8988T (cell line): ENCODE results near the gene ANKRD18B.
"Not testable (repeated sequence)": the region's sequence is repeated elsewhere in the genome, so short reads cannot be mapped to it uniquely, and the experiment has no call there.

Experiments used
- DNase-seq: peaks from one replicate; pipeline ENCODE4 v3.0.0; 2011

The ANKRD18B gene

GRCh38 chr9:33523397-33524305 is at the start of gene ANKRD18B:
ANKRD18B (plus strand) TSS chr9:33524251; CDS start chr9:33524490, 239 bp downstream.
- not testable (repeated sequence) for DNase-seq

- no peak for DNase-seq
Observed at GRCh38 chr9:33475357-33475756, 48.7 kb upstream of the ANKRD18B start.

GRCh38 chr9:33476503-33476902 is 47.5 kb upstream of the ANKRD18B start:
- no peak for DNase-seq

- DNase-seq: no peak
Observed at GRCh38 chr9:33480106-33480505, 43.9 kb upstream of the ANKRD18B start.

- no peak for DNase-seq
Observed at GRCh38 chr9:33480976-33481375, 43.1 kb upstream of the ANKRD18B start.

- DNase-seq: not testable (repeated sequence)
Observed at GRCh38 chr9:33485312-33485711, 38.7 kb upstream of the ANKRD18B start.

- no peak for DNase-seq
Observed at GRCh38 chr9:33489066-33489465, 35.0 kb upstream of the ANKRD18B start.

GRCh38 chr9:33493819-33494218 is 30.2 kb upstream of the ANKRD18B start:
- not testable (repeated sequence) for DNase-seq

GRCh38 chr9:33498387-33498786 is 25.7 kb upstream of the ANKRD18B start:
- no peak for DNase-seq

GRCh38 chr9:33506626-33507370 is 17.3 kb upstream of the ANKRD18B start:
- DNase-seq: no peak

GRCh38 chr9:33510262-33511183 is 13.5 kb upstream of the ANKRD18B start:
- no peak for DNase-seq

GRCh38 chr9:33511184-33511517 is 12.9 kb upstream of the ANKRD18B start:
- not testable (repeated sequence) for DNase-seq

- not testable (repeated sequence) for DNase-seq
Observed at GRCh38 chr9:33512535-33512934, 11.5 kb upstream of the ANKRD18B start.

- DNase-seq: not testable (repeated sequence)
Observed at GRCh38 chr9:33515342-33515995, 8.6 kb upstream of the ANKRD18B start.

- not testable (repeated sequence) for DNase-seq
Observed at GRCh38 chr9:33516397-33516796, 7.7 kb upstream of the ANKRD18B start.

- no peak for DNase-seq
Observed at GRCh38 chr9:33517373-33517772, 6.7 kb upstream of the ANKRD18B start.

- not testable (repeated sequence) for DNase-seq
Observed at GRCh38 chr9:33517934-33518577, 6.0 kb upstream of the ANKRD18B start.

- DNase-seq: not testable (repeated sequence)
Observed at GRCh38 chr9:33521861-33522260, 2.2 kb upstream of the ANKRD18B start.

GRCh38 chr9:33524306-33524947 is 376 bp downstream of the ANKRD18B start:
- no peak for DNase-seq

- DNase-seq: not testable (repeated sequence)
Observed at GRCh38 chr9:33528069-33528468, 4.0 kb downstream of the ANKRD18B start.

GRCh38 chr9:33533958-33534357 is 9.9 kb downstream of the ANKRD18B start:
- not testable (repeated sequence) for DNase-seq
